HL-60 (cell line): Measurements from ENCODE around the gene ENGASE.

ENCODE experiments used
- DNase-seq, 2 experiments: peaks; one replicate each; pipeline ENCODE4 v3.0.0-alpha.2; 2010 to 2020; ENCODE audit warnings: low read depth in 1 of 2, low spot score in 1 of 2
- H3K27ac ChIP-seq: fragments of 250-450 bp; sonication (Bioruptor Pico); replicated peaks from 2 replicates; pipeline ENCODE4 v1.5.1; 2020; ENCODE audit warnings: mild to moderate bottlenecking, moderate library complexity
- H3K27me3 ChIP-seq: fragments of 250-450 bp; sonication (Bioruptor Pico); 2 replicates; pipeline ENCODE4 v1.5.1; 2021; ENCODE audit warnings: mild to moderate bottlenecking, moderate library complexity; ENCODE audit not compliant: insufficient read depth, poor library complexity, severe bottlenecking
- H3K4me3 ChIP-seq: replicated peaks from 2 replicates; pipeline ENCODE4 v1.5.1; 2011; ENCODE audit warnings: mild to moderate bottlenecking, control low read depth, low read length; ENCODE audit not compliant: insufficient read depth
- GABPA ChIP-seq: IDR thresholded peaks from 2 replicates; pipeline ENCODE4 v1.6.1; 2012; ENCODE audit warnings: low read depth
- POLR2AphosphoS5 ChIP-seq: IDR thresholded peaks from 2 replicates; pipeline ENCODE4 v1.6.1; 2012; ENCODE audit warnings: low read depth
- SPI1 ChIP-seq: IDR thresholded peaks from 2 replicates; pipeline ENCODE4 v1.6.1; 2012; ENCODE audit warnings: low read depth, mild to moderate bottlenecking, borderline replicate concordance
- long read RNA-seq: library from polyadenylated mRNA; unstranded; transcript quantifications from one replicate; pipeline ENCODE4 v2.0.0, GENCODE V29; 2020
- TF ChIP-seq, protein P1 (sequence below): IDR thresholded peaks from one replicate; pipeline ENCODE4 v1.5.1; 2011; ENCODE audit warnings: low read length, control low read depth, inconsistent platforms; ENCODE audit not compliant: insufficient read depth
- TF ChIP-seq, protein P2 (sequence below): IDR thresholded peaks from 2 replicates; pipeline ENCODE4 v1.6.1; 2012; ENCODE audit warnings: low read depth; ENCODE audit not compliant: insufficient replicate concordance

The ENGASE gene, protein sequence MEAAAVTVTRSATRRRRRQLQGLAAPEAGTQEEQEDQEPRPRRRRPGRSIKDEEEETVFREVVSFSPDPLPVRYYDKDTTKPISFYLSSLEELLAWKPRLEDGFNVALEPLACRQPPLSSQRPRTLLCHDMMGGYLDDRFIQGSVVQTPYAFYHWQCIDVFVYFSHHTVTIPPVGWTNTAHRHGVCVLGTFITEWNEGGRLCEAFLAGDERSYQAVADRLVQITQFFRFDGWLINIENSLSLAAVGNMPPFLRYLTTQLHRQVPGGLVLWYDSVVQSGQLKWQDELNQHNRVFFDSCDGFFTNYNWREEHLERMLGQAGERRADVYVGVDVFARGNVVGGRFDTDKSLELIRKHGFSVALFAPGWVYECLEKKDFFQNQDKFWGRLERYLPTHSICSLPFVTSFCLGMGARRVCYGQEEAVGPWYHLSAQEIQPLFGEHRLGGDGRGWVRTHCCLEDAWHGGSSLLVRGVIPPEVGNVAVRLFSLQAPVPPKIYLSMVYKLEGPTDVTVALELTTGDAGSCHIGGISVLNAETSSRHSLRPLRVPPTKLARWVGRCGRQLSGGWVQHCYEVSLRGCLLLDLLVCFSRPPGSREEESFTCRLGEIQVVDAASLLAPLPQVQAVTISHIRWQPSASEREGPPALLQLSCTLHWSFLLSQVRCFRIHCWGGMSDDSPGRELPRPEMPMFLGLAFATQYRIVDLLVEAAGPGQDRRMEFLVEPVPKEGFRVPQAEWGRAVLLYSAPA
- long read RNA-seq, partial matches to known transcripts, result 4 of 5 reads
- long read RNA-seq, other reads (novel, unspliced or antisense), result 1 of 5 reads

DNA sequence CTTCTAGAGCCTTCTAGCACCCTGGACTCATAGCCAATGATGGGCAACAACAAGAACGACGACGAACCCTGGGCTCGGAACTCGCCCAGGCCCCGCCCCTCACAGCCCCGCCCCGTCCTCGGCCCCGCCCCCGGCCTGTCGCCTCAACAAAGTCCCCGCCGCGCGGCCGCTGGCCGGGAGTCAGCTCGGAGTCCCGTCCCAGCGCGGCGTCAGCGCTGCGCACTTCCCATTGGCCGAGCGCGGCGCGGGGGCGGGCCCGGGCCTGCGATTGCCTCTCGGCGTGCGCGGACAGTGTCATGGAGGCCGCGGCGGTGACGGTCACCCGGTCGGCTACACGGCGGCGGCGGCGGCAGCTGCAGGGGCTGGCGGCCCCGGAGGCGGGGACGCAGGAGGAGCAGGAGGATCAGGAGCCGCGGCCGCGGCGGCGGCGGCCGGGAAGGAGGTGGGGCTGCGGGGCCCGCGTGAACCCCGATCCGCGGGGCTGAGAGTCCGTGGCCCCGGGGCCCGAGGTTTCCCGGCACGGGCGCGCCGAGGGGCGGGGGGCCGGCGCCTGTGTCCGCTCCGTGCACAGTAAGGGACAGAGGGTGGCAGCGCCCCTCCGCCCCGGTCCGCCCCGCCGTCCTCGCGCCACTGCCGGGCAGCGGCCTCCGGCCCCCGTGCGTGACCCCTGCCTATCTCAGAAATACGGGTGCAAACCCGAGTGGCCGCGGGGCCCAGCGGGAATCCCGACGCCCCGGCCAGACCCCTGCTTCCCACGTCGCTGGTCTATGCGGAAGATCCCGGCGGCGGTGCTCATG is at the start of gene ENGASE:
ENGASE (plus strand) TSS at position 176 of the 797 bp plus-strand sequence; CDS start at position 297, 121 bp downstream.
- Histone ChIP-seq H3K27me3 (no peaks in the 10 kb centered on the region), H3K27ac (peak within 1 kb of the TSS; percentile 44), H3K4me3 (peak within 1 kb of the TSS; percentile 77)
- no peak for TF ChIP-seq GABPA
- TF ChIP-seq POLR2AphosphoS5, result peak; percentile 25; the same call in 1 of the 2 replicates
- peak; percentile 21; the same call in 1 of the 2 replicates for TF ChIP-seq SPI1
- peak; percentile 91 to 93 for DNase-seq

DNA sequence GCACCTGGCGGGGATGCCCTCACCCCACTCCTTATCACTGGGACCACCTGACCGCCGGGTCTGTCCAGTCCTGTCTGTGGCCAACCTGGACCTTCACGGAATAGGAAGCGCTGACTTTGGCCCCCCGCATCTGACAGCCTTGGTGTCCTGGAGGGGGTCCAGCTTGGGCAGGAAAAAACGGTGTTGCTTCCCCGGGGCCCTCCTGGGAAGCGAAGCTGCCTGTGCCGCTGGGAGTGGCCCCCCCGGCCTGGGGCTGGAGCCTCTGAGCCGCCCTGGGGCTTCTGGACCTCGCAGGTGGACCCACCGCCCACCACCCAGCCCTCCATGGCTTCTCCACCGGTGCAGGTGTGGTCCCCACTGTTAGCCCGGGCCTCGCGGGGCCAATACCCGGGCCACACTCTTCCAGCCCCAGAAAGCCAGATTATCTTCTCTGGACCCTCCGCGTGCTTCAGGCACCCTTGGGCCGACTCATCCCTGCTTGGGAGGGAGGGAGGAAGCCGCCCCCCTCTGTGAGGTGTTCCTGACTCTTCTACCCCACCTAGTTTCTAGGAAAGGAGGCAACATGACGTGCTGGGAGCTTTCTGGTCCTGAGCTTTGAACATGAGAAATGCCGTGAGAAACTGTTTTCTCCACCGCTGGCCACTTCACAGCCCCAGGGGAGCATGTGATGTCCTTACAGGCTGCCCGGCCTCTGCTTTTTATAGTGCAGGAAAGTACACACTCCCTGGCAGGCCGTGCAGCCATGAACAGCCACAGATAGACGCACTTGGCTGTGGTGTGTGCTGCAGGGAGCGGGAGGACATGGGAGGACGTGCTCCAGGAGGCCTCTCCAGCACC is 49.5 kb upstream of the ENGASE start:
- Histone ChIP-seq H3K27ac (no peak overlapping the region), H3K4me3 (no peak overlapping the region), H3K27me3 (peaks cover 75% of the 10 kb centered on the region)
- TF ChIP-seq SPI1, result no peak
- no peak for DNase-seq

DNA sequence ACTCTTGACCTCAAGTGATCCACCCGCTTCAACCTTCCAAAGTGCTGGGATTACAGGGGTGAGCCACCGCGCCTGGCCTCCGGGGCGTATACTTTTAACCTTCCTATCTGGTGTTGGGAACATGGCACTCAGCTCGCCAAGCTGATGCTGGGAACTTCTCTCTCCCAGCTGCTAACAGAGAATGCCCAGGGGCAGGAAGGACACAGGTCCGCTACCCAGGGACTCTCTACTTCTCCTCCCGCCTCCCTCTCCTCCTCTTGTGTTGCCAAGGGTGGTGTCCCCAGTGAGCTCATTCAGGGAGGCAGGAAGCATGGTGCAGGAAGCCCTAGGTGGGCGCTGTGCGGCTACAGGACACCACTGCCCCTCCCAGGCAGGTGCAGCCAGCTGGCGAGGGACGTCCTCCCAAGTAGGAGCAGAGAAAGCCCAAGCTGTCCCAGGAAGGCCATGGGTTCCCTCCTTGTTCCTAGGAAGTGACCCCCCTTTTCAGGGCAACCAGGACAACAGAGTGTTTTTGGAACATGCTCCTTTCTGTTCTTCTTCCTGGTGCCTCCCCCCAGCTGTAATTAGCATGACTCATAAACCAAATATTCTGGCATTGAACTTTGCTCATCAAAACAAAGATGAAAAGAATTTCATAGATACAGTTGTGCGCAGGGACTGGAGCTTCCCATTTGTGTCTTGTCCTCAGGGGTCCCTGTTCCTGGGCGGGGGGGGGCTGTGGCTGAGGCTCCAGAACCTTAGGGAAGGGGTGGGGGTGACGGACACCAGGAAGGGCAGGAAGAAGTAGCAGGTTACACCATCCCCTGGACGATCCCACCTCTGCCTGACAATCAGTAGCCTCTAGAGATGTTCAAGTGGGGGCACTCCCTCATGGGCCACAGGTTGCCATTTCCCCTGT is 48.0 kb upstream of the ENGASE start:
- DNase-seq, result no peak
- TF ChIP-seq SPI1 (no peak), POLR2AphosphoS5 (no peak), GABPA (no peak)
- TF ChIP-seq, protein P1, sequence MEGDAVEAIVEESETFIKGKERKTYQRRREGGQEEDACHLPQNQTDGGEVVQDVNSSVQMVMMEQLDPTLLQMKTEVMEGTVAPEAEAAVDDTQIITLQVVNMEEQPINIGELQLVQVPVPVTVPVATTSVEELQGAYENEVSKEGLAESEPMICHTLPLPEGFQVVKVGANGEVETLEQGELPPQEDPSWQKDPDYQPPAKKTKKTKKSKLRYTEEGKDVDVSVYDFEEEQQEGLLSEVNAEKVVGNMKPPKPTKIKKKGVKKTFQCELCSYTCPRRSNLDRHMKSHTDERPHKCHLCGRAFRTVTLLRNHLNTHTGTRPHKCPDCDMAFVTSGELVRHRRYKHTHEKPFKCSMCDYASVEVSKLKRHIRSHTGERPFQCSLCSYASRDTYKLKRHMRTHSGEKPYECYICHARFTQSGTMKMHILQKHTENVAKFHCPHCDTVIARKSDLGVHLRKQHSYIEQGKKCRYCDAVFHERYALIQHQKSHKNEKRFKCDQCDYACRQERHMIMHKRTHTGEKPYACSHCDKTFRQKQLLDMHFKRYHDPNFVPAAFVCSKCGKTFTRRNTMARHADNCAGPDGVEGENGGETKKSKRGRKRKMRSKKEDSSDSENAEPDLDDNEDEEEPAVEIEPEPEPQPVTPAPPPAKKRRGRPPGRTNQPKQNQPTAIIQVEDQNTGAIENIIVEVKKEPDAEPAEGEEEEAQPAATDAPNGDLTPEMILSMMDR, result no peak
- TF ChIP-seq, protein P2, sequence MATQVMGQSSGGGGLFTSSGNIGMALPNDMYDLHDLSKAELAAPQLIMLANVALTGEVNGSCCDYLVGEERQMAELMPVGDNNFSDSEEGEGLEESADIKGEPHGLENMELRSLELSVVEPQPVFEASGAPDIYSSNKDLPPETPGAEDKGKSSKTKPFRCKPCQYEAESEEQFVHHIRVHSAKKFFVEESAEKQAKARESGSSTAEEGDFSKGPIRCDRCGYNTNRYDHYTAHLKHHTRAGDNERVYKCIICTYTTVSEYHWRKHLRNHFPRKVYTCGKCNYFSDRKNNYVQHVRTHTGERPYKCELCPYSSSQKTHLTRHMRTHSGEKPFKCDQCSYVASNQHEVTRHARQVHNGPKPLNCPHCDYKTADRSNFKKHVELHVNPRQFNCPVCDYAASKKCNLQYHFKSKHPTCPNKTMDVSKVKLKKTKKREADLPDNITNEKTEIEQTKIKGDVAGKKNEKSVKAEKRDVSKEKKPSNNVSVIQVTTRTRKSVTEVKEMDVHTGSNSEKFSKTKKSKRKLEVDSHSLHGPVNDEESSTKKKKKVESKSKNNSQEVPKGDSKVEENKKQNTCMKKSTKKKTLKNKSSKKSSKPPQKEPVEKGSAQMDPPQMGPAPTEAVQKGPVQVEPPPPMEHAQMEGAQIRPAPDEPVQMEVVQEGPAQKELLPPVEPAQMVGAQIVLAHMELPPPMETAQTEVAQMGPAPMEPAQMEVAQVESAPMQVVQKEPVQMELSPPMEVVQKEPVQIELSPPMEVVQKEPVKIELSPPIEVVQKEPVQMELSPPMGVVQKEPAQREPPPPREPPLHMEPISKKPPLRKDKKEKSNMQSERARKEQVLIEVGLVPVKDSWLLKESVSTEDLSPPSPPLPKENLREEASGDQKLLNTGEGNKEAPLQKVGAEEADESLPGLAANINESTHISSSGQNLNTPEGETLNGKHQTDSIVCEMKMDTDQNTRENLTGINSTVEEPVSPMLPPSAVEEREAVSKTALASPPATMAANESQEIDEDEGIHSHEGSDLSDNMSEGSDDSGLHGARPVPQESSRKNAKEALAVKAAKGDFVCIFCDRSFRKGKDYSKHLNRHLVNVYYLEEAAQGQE, result no peak
- Histone ChIP-seq H3K4me3 (no peak overlapping the region), H3K27ac (no peak overlapping the region), H3K27me3 (peaks cover 68% of the 10 kb centered on the region)

DNA sequence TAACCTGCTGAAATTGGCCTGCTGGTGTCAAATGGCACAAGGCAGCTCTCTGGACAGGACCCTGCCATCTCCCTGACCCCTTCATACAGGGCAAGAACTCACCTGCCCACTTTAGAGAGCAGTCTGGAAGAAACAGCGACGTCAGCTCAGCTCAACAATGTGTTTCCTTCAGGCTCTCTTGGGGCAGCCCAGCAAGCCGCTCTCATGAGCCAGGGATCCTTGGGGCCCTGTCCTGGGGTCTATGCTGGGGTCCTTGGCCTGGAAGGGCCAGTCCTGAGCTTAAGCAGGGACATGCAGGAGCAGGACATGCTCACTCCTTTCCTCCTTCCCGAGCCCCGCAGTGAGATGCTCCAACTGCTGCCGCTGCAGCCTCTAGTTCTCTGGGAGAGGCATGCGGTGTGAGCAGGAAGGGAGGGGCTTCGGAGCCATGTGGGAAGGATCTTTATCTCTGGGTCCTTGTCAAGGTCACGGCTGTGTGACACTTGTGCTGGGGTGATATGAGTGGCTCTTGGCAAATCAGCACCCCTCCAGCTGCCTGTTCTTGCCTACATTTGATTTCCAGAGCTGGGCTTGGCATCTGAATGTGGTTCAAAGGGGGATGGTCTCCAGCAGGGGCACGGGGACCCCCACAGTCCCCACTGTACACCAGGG is 47.2 kb upstream of the ENGASE start:
- TF ChIP-seq GABPA, result no peak
- TF ChIP-seq, protein P2, result no peak
- no peak for TF ChIP-seq POLR2AphosphoS5
- TF ChIP-seq, protein P1, result no peak
- TF ChIP-seq SPI1, result no peak
- no peak overlapping the region for H3K4me3 ChIP-seq
- DNase-seq, result no peak
- peaks cover 66% of the 10 kb centered on the region for H3K27me3 ChIP-seq
- no peak overlapping the region for H3K27ac ChIP-seq
